ENCODE data around the gene VSIG4.
"Not testable (repeated sequence)": the region's sequence is repeated elsewhere in the genome, so short reads cannot be mapped to it uniquely, and the experiment has no call there.

Gene VSIG4

DNA sequence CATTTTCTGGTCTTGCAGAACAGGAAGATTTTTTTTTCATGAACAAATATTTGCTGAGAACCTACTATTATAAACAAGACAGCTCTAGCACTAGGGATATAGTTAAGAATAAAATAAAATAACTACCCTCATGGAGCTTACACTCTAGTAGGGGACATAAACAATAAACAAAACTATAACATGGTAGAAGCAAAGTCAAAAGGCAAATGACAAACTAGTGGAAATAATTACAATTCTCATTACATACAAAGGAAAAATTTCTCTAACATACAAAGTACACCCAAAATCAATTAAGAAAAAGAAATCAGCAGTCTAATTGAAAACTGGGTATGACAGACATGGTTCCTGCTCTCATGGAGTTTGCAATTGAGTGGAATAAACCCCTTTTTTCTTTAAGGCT, 32.0 kb downstream of the VSIG4 start:
- DNase-seq = no peak

DNA sequence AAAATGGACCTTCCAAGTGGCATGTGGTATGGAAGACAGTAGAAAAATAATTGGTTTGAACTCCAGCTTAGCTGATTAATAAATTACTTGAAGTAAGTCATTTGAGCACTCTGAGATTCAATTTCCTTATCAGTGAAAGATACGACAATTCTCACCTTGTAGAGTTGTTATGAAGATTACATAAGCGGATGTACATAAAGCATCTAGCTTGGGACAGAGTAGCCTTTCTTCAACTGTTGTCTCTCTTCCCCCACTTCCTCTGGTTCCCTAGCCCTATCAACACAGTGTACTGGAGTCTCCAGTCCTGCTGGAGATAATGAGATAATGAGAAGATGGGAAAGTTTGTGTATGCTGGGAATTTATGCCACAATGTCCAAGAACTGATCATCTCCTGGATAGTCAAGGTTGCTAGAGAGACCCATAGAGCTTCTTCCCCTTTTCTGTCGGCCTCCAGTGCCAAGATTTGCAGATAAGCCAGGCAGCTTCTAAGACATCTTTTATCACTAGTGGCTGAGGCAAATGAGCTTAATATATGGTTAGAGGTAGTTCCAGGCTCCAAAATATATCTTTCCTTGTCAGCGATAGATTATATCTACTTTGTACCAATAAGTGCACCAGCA, 33.9 kb downstream of the VSIG4 start:
- no peak for DNase-seq

DNA sequence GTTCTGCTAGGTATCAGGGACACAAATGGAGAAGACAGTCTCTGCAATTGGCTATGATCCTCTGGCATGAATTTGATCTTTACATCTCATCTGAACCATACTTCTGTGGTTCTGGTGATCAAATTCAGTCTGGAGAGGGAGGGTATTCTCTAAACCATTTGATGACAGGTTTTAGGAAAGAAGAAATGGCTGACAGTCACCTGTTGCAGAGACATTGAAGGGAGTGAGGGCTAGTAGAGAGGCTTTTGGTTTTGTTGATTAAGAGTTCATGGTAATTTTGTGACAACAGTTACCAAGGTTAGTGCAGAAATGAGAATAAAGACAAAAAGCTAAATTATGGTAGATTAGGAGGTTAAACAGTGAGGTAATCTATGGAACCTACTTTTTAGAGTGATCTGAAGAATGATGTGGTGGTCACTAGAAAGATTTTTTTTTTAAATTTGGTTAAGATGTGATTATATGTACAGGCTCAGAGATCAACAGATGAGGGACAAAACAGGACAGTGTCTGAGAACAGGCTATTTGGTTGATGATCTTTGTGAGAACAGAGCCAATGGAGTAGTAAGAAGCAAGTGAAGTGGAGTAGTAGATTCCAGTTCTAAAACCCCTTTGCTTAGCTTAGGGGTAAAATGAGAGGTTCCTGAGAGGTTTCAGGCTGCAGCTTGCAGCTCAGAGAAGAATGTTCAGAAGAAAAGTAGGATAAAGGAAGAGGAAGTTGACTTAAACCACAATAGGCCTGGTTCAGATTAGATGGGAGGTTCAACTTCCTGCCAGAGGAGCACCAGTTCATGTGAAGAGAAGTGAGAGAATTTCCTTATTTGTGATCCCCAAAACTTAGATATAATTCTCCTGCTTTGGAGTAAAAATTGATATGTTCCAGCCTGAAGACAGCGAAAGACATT, 34.7 kb downstream of the VSIG4 start:
- no peak for DNase-seq

DNA sequence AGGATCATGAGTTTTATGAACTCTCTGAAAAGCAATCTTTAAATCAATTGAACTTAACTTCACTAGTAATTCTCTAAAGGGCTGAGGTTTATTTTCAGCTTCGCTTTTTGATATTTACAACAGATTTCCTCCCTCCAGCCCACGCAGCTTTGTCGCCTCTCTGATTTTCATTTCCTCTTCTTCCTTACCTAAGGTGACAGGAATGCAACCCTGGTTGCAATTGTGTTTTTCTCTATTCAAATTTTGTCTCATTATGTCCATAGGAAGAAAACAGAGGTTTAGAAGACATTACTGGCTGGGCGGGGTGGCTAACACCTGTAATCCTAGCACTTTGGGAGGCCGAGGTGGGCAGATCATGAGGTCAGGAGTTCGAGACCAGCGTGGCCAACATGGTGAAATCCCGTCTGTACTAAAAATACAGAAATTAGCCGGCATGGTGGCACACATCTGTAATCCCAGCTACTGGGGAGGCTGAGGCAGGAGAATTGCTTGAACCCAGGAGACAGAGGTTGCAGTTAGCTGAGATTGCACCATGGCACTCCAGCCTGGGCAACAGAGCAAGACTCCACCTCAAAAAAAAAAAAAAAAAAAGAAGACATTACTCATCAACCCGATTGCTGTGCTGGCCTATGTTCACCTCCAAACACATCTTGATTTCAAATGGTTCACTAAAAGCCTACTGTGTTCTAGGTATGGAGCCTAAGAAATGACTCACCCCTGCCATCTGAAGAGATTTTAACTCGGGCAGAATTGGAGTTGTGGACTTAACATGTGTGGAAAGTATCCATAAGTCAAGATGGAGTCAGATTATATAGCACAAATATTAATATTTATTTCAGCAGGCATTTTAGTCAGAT, 36.8 kb downstream of the VSIG4 start:
- DNase-seq = no peak

DNA sequence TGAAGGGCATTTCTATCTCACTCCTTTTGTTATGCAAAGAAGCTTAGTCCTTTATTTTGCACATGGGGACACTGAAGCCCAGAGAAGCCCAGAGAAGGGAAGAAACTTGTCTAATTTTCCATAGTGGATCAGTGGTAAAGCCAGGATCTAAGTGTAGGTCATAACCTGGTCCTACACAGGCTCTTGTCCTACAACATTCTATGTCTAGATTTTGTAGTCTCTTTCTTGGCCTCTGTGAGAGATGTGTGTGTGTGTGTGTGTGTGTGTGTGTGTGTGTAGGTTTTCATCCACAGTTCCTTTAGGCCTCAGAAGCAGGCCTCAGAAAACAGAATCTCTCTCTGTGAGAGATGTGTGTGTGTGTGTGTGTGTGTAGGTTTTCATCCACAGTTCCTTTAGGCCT, 38.3 kb downstream of the VSIG4 start:
- DNase-seq = no peak

DNA sequence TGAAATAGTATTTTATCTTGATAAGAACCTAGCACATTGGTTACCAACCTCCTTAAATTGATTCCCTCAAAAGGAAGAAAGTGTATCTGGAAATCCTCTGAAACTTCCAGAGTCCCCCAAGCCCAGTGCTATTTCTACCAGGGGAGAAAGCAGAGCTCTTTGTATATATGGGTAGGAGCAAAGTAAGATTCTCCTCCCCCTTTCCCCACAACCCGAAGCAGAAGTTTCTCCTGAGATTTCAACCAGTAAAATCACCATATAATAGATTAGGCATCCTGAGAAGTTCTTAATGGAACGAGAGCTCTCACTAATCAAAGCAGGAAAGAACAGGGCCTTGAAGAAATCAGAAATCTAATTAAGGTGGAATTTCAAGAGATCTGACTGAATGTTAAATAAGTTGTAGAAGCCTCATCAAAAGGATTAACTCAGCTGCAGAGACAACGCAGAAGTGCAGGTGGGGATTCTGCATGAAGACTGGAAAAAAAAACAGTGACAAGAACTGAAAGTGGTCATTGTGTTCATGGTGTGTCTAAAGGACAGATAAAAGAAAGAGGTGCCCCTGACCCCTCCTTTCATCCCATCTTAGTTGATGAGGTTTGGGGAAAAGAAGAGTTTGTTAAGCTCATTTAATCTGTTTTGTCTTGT, 39.1 kb downstream of the VSIG4 start:
- no peak for DNase-seq

DNA sequence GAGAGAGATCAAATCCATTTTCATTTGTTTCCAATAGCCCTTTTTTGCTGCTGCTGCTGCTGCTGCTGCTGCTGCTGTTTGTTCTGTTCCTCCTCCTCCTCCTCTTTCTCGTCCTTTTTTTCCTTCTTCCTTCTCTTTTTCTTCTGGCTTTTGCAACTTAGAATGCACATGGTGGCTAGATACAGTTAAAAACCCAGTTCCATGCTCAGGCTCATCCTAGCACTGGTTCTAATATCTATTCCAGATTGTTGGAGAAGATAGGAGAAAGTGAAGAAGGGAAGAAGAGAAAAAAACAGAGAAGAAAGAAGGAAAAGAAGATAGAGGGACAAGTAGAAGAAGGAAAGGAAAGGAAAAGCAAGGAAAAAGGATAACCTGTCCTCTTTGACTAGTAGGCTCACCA, 39.7 kb downstream of the VSIG4 start:
- DNase-seq = no peak

DNA sequence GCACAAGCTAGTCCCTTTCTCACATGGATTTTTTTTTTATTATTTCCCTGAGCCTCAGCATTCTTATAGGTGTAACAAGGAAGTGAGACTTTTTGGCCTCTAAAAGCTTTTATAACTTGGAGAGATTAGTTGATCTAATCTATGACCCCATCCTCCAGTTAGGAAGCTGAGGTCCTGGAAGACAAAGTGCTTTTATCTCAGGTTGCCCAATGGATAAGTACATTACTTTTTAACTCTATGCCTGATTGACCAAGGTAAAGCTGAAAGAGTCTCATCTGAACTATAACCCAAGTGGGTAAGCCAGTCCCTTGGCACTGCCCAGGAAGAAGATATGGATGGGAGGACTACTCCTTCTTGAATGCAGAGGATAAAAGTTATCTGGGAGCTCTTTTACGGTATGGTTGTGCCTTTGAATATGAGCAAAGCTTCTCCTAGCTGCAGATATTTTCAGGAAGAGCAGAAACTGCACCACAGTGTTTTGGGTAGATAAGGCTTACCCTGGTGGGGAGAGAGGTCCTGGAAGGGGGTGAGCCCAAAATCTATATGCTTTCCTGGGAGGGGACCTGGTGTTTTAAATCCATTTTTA, 40.2 kb downstream of the VSIG4 start:
- no peak for DNase-seq

DNA sequence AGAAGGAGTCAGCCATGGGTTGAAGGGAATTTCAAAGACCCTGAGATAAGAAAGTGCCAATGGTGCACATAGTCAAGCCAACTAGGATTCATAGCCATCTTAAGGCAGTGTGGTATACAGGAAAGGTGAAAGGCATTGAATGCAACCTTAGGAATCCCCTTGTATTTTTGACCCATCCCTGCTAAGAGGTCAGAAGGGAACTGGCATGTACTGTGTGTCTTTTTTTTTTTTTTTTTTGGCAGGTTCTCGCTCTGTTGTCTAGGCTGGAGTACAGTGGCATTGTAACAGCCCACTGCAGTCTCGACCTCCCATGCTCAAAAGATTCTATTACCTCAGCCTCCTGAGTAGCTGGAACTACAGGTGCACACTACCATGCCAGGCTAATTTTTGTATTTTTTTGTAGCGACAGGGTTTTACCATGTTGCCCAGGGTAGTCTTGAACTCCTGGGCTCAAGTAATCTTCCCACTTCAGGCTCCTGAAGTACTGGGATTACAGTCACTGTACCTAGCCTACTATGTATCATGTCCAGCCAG, 40.8 kb downstream of the VSIG4 start:
- no peak for DNase-seq

DNA sequence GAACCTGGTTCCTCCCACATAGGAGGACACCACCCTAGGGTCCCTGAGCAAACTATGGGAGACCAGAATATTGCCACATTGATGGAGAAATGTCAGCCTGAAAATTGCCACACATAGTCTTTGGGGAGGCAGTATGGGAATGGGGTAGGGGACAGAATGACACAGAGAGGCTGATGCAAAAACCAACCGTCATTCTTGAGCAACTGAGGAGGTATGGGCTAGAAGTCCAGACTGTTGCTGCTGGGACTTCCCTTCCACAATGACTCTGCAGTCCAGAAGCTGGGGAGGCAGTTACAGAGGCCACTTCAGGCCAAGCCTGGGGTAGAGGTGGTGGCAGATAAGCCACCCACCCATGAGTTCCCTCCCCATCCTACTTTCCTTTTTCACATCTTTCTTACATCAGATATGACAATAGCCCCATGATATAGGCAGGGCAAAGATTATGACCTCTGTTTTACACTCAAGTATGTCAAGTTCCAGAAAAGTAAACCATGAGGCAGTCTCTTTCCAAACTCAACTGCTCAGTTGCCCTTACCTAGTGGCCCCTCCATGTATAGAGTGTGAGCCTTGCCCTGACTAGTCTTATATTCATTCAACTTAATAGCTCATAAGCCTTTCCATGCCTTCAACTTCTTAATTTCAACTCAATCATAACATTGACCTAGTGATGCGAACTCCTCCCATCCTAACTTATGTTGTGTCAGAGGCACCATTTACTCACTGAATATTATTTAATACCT, 41.7 kb downstream of the VSIG4 start:
- no peak for DNase-seq

DNA sequence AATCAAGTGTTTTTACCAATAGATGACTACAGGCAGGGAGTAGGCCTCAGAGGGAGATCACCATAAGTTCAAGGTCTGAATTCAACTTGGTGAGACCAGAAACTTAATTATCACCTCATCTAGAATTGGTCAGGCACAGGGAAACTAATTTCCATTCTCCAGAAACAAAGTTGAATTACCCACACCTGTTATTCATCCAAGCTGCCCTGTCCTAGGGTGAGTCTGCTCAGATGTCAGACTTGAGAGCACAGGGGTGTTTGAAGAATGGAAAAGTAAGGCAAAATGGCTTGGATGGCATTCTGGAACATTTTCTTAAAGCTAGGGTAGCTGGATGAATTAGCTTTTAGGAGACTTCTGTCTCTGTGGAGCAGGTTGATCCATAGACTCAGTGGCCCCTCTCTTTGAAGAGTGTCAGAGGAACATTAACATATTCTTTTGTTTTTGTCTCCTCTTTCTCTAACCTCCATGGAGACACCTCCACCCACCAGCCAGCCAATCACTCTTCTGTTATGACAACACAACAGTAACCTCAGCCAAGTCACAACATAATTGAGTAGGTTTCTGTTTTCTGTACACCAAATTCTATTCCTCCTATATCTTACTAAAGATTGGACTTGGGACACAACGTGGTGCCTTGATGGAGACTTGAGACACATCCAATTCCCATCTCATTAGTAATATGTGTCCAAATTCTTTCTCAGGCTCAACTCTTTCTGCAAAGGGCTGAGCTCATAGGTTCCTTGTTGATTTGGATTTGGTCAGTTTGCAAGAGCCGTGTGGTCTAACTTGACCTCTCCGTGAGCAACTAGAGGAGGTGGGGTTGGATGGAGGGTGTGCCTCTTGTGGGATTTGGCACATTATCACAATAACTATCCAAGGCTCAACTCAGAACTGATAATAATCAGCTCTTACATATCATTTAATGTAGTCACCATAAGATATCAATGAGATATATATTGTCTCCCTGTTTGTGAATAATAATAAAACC, 45.1 kb downstream of the VSIG4 start:
- DNase-seq = no peak

DNA sequence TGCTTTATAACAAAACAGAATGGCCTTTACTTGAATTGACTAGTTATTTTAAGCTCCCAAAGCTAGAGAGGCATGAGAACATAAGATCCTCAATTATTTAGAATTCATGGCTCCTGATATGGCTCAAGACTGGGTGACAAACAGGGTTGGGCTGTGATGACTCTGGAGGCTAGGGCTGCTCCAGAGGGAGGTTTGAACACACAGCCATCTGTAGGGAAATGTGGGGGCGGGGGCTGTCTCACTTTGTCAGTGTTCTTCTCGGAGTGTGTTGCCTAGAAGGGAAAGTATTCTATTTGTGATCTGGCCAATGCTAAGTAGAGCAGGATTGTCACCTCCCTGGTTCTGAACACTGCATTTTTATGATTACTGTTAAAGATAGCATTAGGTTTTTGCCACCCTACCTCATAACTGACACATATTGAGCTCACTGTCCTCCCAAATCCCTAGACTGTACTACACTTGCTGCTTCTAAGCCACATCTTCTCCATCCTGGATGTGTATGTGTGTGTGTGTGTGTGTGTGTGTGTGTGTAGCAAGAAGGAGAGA, 45.9 kb downstream of the VSIG4 start:
- DNase-seq = no peak

DNA sequence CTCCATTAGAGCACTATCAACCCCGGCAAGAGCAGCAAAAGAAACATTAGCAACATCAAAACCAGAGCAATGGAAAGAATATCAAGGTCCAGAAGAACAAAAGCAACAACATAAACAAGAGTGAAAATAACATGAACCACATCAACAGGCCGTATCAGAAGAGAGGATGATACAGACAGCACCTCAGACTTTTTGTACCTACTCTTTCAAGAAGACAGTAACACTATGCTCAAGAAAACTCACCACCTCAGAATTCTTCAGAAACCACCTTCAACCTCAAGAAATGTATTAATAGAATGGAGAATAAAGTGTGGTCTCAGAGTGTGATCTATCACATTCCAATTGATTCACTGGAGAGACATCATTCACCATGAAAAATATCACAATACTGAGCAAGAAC, 46.5 kb downstream of the VSIG4 start:
- no peak for DNase-seq

DNA sequence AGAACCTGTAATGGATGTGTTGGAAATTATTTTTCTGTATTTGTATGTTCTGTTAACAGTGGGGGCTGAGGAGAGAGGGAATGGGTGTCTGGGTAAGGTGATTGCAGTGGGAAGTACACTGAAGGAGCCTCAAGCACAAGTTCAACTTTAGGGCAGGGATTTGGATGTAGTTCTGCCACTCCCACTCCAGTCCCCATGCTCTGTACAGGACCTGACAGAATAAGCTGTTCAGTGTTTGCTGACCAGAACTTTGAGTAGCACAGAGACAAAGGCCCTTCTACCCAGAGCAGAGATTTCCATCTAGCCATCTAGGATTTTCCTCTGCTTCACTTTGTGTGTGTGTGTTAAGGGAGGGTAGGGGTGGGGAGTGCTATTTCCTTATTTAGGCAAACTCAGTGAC, 49.2 kb downstream of the VSIG4 start:
- no peak for DNase-seq

DNA sequence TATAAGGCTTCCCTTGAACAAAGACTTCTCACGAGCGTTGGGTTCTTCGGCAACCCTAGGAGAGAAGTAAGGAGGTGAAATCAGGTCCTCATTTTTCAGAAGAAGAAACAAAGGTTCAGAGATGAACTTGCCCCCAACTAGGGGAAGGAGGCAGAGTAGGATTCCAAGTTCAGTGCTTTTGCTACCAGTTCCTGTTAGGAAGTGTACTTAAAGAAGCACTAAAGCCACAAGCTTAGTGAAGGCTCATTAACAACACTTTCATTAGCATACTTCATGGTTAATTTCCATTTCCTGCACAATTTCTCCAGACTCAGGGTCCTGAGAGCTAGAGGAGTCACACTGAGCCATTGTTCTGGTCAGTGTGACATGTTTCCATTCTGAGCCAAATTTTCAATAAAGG, 52.1 kb downstream of the VSIG4 start:
- DNase-seq = no peak

DNA sequence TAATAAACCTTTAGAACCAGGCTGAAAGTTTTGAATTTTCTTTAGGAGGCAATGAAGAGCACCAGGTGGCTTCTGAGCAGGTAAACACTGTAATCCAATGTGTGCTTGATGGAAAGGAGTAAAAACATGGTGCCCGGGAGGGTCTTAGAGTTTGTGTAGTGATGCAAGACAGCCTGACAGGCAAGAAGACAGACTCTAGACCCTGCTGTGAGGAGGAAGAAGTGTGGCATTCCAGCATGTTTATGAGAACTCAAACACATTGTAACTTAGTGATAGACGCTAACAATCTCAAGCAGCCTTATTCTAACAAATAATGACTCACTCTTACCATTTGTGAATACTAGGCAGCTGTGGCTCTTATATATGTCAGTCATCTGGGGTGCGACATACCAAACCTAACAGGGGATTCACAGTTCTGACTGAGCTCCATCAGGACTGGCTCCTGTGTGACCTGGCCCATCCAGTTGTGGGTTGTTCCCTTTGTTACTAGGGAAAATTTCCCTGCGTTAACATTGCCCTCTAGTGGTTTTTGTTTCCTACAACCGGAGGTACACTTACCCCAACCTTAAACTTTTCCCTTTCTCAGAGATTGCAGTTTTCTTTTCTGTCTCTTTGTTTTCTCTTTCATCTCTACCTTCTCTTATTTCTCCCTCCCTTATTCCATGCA, 53.8 kb downstream of the VSIG4 start:
- DNase-seq = no peak

DNA sequence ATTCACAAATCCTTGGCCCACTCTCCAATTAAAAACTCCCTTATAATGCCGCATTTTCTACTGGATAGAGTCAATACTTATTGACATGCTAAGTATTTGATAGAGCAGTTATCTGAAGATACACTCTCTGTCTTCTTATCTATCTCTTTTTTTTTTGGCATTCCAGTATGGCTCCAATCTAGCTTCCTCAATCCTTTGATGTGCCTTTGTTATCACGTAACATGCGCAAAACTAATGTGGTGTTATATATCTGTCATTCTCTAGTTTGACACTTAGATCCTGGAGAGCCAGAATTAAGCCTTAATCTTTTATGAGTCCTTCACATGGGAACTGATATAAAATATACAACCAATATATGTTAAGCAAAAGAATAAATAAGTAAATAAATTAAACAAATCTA, 54.7 kb downstream of the VSIG4 start:
- DNase-seq = no peak

DNA sequence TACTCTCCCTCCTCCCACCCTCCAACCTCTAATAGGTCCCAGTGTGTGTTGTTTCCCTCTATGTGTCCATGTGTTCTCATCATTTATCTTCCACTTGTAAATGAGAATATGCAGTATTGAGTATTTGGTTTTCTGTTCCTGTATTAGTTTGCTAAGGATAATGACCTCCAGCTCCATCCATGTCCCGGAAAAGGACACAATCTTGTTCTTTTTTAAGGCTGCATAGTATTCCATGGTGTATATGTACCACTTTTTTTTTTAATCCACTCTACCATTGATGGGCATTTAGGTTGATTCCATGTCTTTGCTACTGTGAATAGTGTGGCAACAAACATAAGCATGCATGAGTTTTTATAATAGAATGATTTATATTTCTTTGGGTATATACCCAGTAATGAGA, 62.7 kb downstream of the VSIG4 start:
- not testable (repeated sequence) for DNase-seq

DNA sequence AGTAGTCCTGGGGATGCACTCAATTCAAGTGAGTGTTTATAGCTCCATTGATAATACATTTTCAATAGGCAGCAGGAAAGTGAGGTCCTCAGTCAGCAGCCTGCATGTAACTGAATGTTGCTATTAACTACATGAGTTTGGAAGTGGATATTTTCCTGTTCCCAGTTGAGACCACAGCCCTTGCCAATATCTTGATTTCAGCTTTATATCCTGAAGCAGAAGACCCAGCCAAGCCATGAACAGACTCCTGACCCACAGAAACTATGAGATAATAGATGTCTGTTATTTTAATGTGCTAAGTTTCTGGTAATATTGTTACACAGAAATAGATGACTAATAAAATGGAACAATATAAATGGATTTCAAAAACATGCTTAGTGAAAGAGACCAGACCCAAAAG, 63.7 kb downstream of the VSIG4 start:
- DNase-seq = no peak

Measured in cerebellar nuclear complex (tissue), 1 donor.